Ascending aorta (tissue), 2 donors: Measurements from ENCODE around the gene CORO2A. TPM values are rescaled to one million over a fixed set of nuclear protein-coding genes. Genes with fewer than 3 reads are reported as not detected.
"Not testable (repeated sequence)": the region's sequence is repeated elsewhere in the genome, so short reads cannot be mapped to it uniquely, and the experiment has no call there.

Source experiments
- DNase-seq, 2 donors: peaks; one replicate each; pipeline ENCODE4 v3.0.0-alpha.2; 2019; ENCODE audit warnings: low spot score in 2 of 2
- H3K27ac ChIP-seq, 2 donors: fragments of 200-600 bp; sonication (generic); one replicate each; pipeline ENCODE4 v1.5.1; 2016 to 2017; ENCODE audit warnings: mild to moderate bottlenecking in 1 of 2
- H3K27me3 ChIP-seq: fragments of 200-600 bp; sonication (generic); one replicate; pipeline ENCODE4 v1.5.1; 2017
- H3K36me3 ChIP-seq, 2 donors: fragments of 200-600 bp; sonication (generic); one replicate each; pipeline ENCODE4 v1.5.1; 2016
- H3K4me1 ChIP-seq, 2 donors: fragments of 200-600 bp; sonication (generic); one replicate each; pipeline ENCODE4 v1.5.1; 2016 to 2017; ENCODE audit warnings: mild to moderate bottlenecking in 1 of 2
- H3K4me3 ChIP-seq, 2 donors: fragments of 200-600 bp; sonication (generic); one replicate each; pipeline ENCODE4 v1.5.1; 2016 to 2017; ENCODE audit warnings: mild to moderate bottlenecking in 1 of 2
- H3K9me3 ChIP-seq, 2 donors: fragments of 200-600 bp; sonication (generic); one replicate each; pipeline ENCODE4 v1.5.1; 2016
- intact Hi-C: fragments of 100-400 bp; cut with DNase I; formaldehyde crosslinking; loops from one replicate; pipeline ENCODE4 v1.15.1; 2023
- total RNA-seq: library from RNA; depleted of rRNA; stranded (reverse); fragments of >200 nt; gene quantifications from one replicate; pipeline ENCODE4 v1.1.0, GENCODE V29; 2016
- TF ChIP-seq, protein P1 (sequence below), 3 experiments: fragments of 200-600 bp in 2 of 3; fragments of 450-650 bp in 1 of 3; sonication (generic) in 2 of 3; IDR thresholded peaks; one replicate each; pipeline ENCODE4 v1.5.1; 2016 to 2019; ENCODE audit warnings: antibody characterized with exemption in 3 of 3, mild to moderate bottlenecking in 1 of 3, moderate library complexity in 1 of 3

Gene CORO2A
- total RNA-seq, 1 donor from 2014 or later = 9.0 TPM

DNA sequence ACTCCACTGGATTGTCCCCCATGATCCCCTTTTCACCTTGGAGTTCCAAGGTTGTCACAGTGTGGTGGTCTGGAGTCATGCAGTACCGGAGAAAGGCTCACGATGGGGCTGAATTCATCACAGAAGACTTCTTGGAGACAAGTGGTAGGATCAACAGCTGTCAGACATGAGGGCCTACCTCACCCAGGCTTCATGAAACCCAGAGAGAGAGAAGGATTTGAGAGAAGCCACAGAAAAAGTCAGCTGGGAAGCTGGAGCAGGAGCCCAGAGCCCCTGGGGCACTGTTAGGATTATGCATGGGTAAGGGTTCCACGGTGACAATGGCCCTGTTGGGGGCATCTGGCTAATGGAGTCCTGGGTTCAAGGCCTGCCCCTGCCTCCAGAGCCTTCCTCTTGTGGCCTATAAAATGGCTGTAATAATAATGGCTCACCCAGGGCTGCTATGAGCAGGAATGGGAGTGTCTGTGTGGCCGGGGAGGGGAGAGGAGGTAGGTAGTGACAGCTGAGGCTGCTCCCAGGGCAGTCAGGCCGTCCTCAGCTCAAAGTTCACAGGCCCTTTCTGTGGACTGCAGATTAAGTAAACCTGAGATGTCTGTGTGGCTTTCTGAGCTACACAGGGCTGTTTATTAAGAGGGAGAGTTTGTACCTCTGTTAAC lies 74.3 kb downstream of the CORO2A start:
- H3K9me3 ChIP-seq = no peaks in the 10 kb centered on the region
- H3K27me3 ChIP-seq = no peaks in the 10 kb centered on the region
- TF ChIP-seq, protein P1, sequence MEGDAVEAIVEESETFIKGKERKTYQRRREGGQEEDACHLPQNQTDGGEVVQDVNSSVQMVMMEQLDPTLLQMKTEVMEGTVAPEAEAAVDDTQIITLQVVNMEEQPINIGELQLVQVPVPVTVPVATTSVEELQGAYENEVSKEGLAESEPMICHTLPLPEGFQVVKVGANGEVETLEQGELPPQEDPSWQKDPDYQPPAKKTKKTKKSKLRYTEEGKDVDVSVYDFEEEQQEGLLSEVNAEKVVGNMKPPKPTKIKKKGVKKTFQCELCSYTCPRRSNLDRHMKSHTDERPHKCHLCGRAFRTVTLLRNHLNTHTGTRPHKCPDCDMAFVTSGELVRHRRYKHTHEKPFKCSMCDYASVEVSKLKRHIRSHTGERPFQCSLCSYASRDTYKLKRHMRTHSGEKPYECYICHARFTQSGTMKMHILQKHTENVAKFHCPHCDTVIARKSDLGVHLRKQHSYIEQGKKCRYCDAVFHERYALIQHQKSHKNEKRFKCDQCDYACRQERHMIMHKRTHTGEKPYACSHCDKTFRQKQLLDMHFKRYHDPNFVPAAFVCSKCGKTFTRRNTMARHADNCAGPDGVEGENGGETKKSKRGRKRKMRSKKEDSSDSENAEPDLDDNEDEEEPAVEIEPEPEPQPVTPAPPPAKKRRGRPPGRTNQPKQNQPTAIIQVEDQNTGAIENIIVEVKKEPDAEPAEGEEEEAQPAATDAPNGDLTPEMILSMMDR (IDR thresholded peaks at IDR 0.05) = no peak
- intact Hi-C loops = no loop called here
- peak overlapping the region; percentile 68 to 84 for H3K4me3 ChIP-seq
- no peak for DNase-seq
- peak overlapping the region in 1 of 2 donors; percentile 41 for H3K27ac ChIP-seq
- no peaks in the 10 kb centered on the region for H3K36me3 ChIP-seq
- H3K4me1 ChIP-seq = peaks cover 0 to 3% of the 10 kb centered on the region in 2 donors

DNA sequence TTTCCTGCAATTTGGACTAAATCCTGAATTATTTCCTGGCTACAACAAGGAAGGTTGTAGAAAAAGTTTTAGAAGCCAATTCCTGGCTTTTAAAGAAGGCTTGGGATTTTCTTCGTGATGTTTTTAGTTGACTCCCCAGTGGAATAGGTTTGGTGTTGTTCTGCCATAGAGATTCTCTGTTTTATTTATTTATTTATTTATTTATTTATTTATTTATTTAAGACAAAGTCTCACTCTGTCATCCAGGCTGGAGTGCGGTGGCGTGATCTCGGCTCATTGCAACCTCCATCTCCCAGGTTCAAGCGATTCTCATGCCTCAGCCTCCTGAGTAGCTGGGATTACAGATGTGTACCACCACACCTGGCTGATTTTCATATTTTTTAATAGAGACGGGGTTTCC lies 75.3 kb downstream of the CORO2A start:
- intact Hi-C loops, DNase-seq, H3K27ac ChIP-seq, H3K27me3 ChIP-seq, H3K36me3 ChIP-seq, H3K4me1 ChIP-seq, H3K9me3 ChIP-seq, H3K4me3 ChIP-seq: not testable (repeated sequence)

DNA sequence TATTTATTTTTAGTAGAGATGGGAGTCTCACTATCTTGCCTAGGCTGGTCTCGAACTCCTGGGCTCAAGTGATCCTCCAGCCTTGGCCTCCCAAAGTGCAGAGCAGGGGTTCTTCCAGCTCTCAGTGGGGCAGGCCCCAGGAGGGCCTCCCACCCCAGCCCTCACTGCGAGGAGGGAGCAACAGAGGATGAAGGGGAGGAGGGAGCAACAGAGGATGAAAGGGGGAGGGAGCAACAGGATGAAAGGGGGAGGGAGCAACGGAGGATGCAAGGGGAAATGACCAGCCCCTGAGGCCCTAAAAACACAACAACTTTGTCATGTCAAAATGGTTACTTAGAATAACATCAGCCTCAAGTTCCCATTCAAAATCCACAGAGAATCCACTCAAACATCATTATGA lies 83.4 kb downstream of the CORO2A start:
- no peak overlapping the region for H3K4me3 ChIP-seq
- H3K4me1 ChIP-seq = no peaks in the 10 kb centered on the region
- H3K27me3 ChIP-seq = no peaks in the 10 kb centered on the region
- intact Hi-C loops = no loop called here
- no peaks in the 10 kb centered on the region for H3K9me3 ChIP-seq
- no peaks in the 10 kb centered on the region for H3K36me3 ChIP-seq
- no peak overlapping the region for H3K27ac ChIP-seq
- no peak for DNase-seq
- TF ChIP-seq, protein P1 (IDR thresholded peaks at IDR 0.05) = no peak

DNA sequence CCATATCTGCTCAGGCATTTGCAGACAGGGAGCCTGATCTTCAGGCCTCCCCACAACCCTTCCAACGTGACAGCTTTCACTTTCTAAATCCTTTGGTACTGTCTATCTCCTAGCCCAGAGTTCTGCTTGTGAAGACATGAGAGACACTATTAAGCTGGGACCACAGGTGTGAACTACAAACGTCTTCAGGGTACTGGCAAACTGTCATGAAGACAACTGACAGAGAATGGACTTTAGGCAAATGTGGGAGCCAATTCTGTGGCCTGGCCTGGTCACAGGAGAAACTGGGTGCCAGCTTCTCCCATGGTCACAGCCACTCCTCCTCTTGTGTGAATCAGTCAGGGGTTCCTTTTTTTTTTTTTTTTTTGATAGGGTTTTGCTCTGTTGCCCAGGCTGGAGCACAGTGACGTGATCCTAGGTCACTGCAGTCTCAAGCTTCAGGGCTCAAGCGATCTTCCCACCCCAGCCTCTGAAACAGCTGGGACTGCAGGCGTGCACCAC lies 83.9 kb downstream of the CORO2A start:
- intact Hi-C loops = no loop called here

DNA sequence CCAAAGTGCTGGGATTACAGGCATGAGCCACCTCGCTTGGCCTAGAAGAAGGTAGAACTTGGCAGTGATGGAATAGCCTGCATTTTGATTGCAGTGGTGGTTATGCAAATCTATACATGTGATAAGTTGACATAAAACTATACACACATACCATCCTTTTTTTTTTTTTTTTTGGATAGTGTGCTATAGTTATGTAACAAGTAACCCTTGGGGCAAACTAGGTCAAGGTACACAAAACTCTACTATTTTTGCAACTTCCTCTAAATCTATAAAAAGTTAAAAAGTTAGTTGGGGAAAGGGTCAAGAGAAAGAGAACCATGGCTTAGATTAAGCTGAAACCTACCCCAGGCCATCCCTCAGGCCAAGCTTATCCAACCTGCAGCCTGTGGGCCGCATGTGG lies 84.5 kb downstream of the CORO2A start:
- no peaks in the 10 kb centered on the region for H3K4me1 ChIP-seq
- no peaks in the 10 kb centered on the region for H3K9me3 ChIP-seq
- TF ChIP-seq, protein P1 (IDR thresholded peaks at IDR 0.05) = no peak
- intact Hi-C loops = no loop called here
- DNase-seq = no peak
- no peaks in the 10 kb centered on the region for H3K36me3 ChIP-seq
- H3K27me3 ChIP-seq = no peaks in the 10 kb centered on the region
- no peak overlapping the region for H3K27ac ChIP-seq
- no peak overlapping the region for H3K4me3 ChIP-seq

More for the DNA sequence above, 83.9 kb downstream of the CORO2A start:
- H3K4me3 ChIP-seq = no peak overlapping the region
- TF ChIP-seq, protein P1 (IDR thresholded peaks at IDR 0.05) = no peak
- H3K27ac ChIP-seq = no peak overlapping the region
- no peaks in the 10 kb centered on the region for H3K27me3 ChIP-seq
- no peaks in the 10 kb centered on the region for H3K9me3 ChIP-seq
- no peaks in the 10 kb centered on the region for H3K4me1 ChIP-seq
- H3K36me3 ChIP-seq = no peaks in the 10 kb centered on the region
- DNase-seq = peak in 1 of 2 donors; percentile 56

DNA sequence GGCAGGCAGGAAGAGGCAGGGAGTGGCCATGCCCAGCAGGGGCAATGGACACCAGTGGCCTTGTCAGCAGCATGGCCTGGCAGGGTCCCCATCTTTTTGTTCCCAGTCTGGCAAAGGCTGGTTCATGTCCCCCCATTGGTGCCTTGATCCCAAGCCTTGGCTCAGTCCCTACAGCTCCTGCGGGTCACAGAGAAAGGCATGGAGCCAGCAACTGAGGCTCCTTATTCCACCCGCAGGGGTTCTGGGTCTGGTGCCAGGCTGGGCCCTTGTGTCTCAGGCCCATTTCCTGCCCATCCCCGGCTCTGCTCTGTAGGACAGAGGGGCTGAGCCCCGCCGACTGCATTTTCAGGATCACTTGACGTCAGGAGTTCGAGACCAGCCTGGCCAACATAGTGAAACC lies 87.4 kb downstream of the CORO2A start:
- H3K4me3 ChIP-seq = no peak overlapping the region
- no peaks in the 10 kb centered on the region for H3K9me3 ChIP-seq
- intact Hi-C loops = no loop called here
- H3K27me3 ChIP-seq = no peaks in the 10 kb centered on the region
- peak in 1 of 2 donors; percentile 60 for DNase-seq
- no peak overlapping the region for H3K27ac ChIP-seq
- TF ChIP-seq, protein P1 (IDR thresholded peaks at IDR 0.05) = no peak
- H3K36me3 ChIP-seq = no peaks in the 10 kb centered on the region
- H3K4me1 ChIP-seq = no peaks in the 10 kb centered on the region
